Measurements from ENCODE around the gene FGFRL1.

The FGFRL1 gene

GRCh38 chr4:1024882-1025545, 13.6 kb downstream of the FGFRL1 start:
- DNase-seq, result no peak

DNA sequence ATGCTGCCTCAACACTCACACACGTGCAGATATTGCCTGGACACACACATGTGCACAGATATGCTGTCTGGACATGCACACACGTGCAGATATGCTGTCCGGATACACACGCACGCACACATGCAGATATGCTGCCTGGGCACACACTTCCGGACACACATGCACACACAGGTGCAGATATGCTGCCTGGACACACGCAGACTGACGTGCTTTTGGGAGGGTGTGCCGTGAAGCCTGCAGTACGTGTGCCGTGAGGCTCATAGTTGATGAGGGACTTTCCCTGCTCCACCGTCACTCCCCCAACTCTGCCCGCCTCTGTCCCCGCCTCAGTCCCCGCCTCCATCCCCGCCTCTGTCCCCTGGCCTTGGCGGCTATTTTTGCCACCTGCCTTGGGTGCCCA, 14.7 kb downstream of the FGFRL1 start:
- DNase-seq, result no peak

DNA sequence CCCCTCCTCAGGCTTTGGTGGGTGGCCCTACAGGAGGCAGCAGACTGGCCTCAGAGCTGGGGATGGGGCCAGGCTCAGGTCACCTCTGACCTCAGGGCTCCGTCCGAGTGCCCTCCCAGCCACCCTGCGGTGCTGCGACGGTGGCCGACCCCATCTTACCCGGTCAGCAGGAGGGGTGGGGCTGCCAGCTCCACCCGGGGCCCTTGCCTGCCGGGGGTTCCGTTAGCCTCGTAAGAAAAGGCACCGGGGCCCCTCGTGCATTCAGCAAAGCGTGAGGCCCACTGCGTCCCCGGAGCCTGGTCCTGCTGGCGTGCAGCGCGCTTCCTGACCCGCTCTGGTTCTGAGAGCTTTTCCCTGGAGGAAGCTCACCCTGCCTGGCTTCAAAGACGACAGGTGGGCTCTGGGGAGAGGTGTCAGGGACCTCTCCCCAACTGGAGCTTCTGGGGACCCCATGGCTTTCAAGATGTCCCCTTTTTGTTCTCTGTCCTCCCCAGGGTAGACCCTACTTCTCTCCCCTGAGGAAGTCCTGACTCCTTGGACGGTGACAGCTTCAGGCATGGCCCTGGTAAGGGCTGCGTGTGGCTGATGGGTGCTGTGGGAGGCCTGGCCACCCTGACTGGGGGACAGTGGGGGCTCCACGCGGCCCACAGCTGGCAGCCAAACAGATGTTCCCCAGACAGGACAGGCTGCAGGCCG, 15.9 kb downstream of the FGFRL1 start:
- DNase-seq, result no peak

GRCh38 chr4:1027915-1028238, 16.5 kb downstream of the FGFRL1 start:
- DNase-seq, result no peak

GRCh38 chr4:1028574-1029220, 17.3 kb downstream of the FGFRL1 start:
- DNase-seq, result no peak

GRCh38 chr4:1029529-1029928, 18.1 kb downstream of the FGFRL1 start:
- DNase-seq, result no peak

- DNase-seq, result no peak
Observed at GRCh38 chr4:1030031-1030430, 18.6 kb downstream of the FGFRL1 start.

GRCh38 chr4:1030559-1030958, 19.1 kb downstream of the FGFRL1 start:
- DNase-seq, result no peak

DNA sequence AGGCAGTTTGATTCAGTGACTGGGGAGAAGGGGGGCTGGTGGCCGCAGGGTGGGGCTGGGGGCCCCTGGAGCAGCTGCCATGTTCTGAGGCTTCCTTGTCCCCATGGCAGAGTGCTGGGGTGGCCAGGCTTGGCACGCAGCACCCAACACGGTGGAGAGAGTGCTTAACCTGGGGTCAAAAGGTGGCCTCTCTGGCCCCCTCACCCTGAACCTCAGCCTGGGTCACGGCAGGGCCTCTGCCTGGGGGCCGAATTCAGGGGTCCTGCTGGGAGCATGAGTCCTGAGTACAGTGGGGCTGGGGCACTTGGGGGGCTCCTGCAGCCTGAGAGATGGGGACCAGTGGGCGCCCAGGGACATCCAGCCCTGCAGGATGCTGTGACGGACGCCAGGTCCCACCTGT, 19.9 kb downstream of the FGFRL1 start:
- DNase-seq, result no peak

GRCh38 chr4:1031956-1032795, 20.8 kb downstream of the FGFRL1 start:
- DNase-seq, result no peak

DNA sequence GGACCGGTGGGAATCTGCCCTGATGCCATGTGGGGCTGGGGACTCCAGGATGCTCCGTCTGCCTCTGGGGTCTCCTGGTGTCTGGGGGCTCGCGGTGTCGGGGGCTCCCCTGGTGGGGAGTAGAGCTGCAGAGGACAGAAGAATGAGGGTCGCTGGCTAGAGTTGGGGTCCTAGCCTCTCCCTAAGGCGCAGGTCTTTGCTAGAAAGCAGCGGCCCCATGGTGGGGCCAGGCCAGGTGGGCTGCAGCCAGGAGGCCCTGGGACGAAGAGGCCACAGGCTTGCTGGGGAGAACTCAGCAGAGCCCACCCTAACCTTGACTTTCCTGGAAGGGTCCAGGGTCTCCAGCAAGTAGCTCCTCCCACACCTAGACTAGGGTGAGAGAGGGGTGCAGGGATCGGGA, 21.4 kb downstream of the FGFRL1 start:
- DNase-seq, result no peak

DNA sequence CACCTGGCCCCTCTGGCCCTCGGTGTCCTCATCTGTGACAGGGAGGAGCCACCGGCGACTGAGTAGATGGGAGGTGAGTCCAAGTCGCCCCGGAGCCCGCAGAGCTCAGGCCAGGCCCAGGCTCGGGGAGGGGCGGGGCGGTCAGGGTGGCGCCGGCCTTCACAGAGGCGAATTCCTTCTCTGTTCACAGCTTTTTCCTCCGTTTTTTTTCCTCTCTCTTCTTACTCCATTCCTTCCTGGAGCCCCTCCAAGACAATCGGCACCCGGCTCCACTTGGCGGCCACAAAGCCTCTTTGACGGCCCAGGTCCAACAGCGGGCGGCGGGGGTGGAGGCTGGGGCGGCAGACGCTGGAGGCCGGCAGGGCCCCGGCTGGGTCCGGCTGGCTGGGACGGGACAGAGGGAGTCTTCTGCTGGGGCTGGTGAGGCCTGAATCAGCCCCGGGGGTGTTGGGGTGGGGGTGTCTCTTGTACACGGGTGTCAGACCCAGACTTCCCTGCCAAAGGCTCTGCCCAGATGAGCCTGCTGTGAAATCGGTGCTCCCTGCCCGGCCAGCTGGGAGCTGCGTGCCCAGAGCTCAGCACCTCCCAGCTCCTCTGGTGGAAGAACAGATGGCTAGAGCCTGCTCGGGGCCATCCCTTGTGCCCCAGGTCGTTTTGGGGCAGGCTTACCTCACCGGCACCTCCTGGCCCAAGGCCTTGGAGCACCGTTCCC, 22.6 kb downstream of the FGFRL1 start:
- DNase-seq, result no peak

GRCh38 chr4:1035510-1035909, 24.1 kb downstream of the FGFRL1 start:
- no peak for DNase-seq

DNA sequence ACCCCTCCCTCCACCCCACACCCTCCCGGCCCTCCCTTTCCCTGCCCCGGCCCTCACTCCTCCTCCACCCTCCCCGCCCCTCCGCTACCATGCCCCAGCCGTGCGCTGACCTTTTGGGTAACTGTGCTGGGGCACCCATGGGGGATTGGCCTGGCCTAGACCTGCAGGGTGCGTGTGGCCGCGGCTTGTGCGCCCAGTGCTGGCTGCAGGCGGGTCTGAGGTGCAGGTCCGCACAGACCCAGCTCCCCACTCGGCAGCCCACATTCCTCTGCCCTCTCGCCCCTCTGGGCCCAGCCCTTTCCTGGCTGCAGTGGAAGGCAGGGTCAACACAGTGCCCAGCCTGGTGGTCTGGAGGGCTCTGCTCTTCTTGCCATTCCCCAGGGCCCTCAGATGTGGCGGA, 24.7 kb downstream of the FGFRL1 start:
- DNase-seq, result no peak

GRCh38 chr4:1036976-1037810, 25.8 kb downstream of the FGFRL1 start:
- DNase-seq, result no peak

DNA sequence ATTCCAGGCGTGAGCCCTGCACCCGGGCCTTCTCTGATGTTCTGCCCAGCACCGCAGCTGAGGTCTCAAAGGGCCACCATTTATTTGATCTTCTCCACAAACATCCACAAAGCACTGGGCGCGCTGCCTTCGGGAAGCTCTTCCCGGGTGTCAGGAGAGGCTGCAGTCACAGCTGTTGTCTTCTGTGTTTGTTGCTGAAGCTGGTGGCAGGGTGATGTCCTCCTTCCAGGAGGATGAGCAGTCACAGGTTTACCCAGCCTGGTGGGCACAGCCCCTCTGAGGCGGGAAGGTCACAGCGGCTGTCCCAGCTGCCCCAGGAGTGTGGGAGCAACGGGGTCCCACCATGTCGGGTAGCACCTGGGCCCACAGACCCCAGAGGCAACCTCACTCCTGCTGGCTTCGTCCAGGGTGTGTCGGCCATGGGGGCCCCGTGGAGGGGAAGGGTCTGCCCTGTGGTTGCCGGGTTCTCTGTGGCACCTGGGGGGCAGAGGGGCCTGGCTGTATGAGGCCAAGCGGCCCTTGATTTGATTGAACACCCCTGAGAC, 27.6 kb downstream of the FGFRL1 start:
- no peak for DNase-seq

DNA sequence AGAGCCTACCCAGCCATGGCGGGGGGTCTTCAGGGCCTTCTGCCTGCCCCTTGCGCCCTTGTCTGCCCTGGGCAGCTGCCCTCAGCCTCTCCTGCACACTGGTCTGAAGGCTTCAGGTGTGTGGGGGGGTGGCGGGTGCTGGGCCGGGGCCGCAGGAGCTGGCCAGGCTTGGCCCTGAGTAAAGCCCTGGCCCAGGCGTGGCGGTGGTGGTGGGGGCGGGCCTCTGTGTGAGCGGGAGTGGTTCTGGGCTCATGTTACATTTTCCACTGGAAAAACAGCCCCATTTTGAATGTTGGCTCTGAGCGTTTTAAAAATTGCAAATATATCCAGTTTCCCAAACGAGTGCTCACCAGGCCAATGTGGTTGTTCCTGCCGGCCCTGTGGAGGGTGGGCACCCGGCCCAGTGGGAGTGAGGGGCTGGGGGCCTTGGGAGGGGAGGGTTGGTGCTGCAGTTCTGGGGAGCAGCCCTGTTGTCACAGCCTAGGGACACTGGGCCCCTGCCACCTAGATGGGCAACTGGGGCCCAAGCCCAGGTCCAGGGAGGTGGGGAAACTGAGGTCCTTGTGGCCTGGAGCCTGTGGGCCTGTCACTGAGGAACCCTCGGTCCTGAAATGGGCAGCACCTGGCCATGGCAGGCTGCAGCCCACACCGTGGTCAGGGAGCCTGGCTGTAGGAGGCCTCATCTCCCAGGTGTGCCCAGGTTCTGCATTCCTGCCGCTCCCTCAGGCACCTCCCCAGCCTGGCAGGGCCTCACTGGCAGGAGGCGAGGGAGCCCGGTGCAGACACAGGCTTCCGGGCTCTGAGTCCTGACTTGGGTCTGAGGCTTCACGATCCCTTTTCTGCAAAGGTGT, 28.3 kb downstream of the FGFRL1 start:
- DNase-seq, result no peak

- no peak for DNase-seq
Observed at GRCh38 chr4:1040344-1041146, 29.1 kb downstream of the FGFRL1 start.

DNA sequence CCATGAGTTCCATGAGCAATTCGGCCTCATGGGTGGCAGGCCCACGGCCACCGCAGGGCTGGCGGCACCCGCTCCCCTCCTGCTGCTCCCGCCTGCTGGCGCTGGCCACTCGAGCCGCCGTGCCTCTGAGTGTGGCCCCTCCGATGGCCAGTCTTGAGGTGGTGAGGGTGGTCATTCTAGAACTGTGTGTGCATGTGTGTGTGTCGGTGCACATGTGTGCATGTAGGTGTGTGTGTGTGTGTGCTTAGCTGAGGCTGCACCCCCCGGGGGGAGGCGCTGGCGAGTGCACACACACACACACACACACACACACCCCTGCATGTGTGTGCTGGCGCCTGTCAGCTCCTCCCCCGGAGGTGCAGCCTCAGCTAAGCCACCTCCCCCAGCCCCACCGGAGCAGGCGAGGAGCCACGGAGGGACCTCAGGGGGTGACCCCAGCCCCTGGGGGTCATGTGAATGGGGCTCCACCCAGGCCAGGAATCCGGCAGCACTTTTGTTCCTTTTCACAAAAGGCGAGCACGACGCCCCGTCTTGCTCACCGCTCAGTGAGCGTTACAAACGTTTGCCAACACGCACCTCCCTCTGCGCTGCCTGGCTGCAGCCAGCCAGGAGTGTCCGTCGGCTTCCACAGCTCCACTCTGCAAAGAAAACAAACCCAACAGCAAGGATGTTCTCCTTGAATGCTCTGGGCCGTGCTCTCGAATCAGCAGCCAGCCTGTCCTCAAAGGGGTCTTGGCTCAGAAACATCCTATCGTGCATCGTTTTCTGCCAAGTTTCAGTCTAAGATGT, 29.9 kb downstream of the FGFRL1 start:
- DNase-seq, result no peak
